H1 (cell line): ENCODE data around the gene GANC. TPM values are rescaled to one million over a fixed set of nuclear protein-coding genes. Genes with fewer than 3 reads are reported as not detected.

ENCODE experiments used
- ATF2 ChIP-seq: IDR thresholded peaks from 2 replicates; pipeline ENCODE4 v1.6.1; 2012; ENCODE audit warnings: low read length, inconsistent platforms
- SP2 ChIP-seq: IDR thresholded peaks from 2 replicates; pipeline ENCODE4 v1.6.1; 2012; ENCODE audit warnings: mild to moderate bottlenecking, low read length, inconsistent platforms
- TBP ChIP-seq: IDR thresholded peaks from 2 replicates; pipeline ENCODE4 v1.6.1; 2011; ENCODE audit warnings: low read depth, low read length, improper control_type of control experiment
- polyA plus RNA-seq, 7 experiments: library from polyadenylated mRNA; depleted of rRNA in 3 of 7; stranded (reverse) in 5 of 7; unstranded in 2 of 7; fragments of >200 nt in 5 of 7; fragments of 200-250 nt in 2 of 7; gene quantifications; 1 replicate in 5 of 7; 2 replicates in 1 of 7; 4 replicates in 1 of 7; pipeline versions ENCODE4 v1.2.1 to v1.2.3, GENCODE V29; 2011 to 2013; ENCODE audit warnings: missing spikeins in 2 of 7, mixed read lengths in 2 of 7
- total RNA-seq: library from RNA; stranded (reverse); fragmentation: NEBNext Ultra II Directional; extraction: Animal tissue kit (Norgen Biotek cat#: 25700); gene quantifications from 2 replicates; pipeline ENCODE4 v1.2.1, GENCODE V29; 2021

Gene GANC
- total and polyA plus RNA-seq, 2 of the 8 experiments (the other 6 are each of a cell fraction or from before 2014, with no cell fraction given): 6.8 to 14.4 TPM

GRCh38 chr15:42404461-42405235, 131.6 kb downstream of the GANC start (continued):
- TF ChIP-seq ATF2 (no peak), TBP (no peak), SP2 (no peak)
